B cell (primary cell): ENCODE results near the gene ZNF398. TPM values are rescaled to one million over a fixed set of nuclear protein-coding genes. Genes with fewer than 3 reads are reported as not detected.

Experiments used
- ATAC-seq: fragments of 200-7000 bp; cut with Tn5 transposase; one replicate; pipeline ENCODE4 v1.10.0; 2021; ENCODE audit warnings: low read depth, mild to moderate bottlenecking, moderate number of reproducible peaks, moderate library complexity
- CTCF ChIA-PET: fragments of 350-600 bp; sonication (Branson Sonifier 250); formaldehyde crosslinking; loops from one replicate; lab custom pipeline; 2021; ENCODE audit warnings: antibody characterized with exemption, inconsistent platforms; lab: Charles Lee
- POLR2A ChIA-PET: fragments of 350-600 bp; sonication (Branson Sonifier 250); formaldehyde crosslinking; loops from one replicate; lab custom pipeline; 2021; ENCODE audit warnings: antibody characterized with exemption; lab: Charles Lee
- DNase-seq: peaks from one replicate; pipeline ENCODE4 v3.0.0; 2013
- H2AFZ ChIP-seq: 2 replicates; pipeline ENCODE4 v1.6.1; 2012; ENCODE audit warnings: mild to moderate bottlenecking, low read depth, low read length; ENCODE audit not compliant: insufficient read depth, poor library complexity, severe bottlenecking
- H3K27ac ChIP-seq, 2 donors: 1 replicate in 1 of 2; 2 replicates in 1 of 2; pipeline ENCODE4 v1.5.1; 2012 to 2013; ENCODE audit warnings: low read length in 2 of 2, mild to moderate bottlenecking in 2 of 2, moderate library complexity in 1 of 2
- H3K27me3 ChIP-seq, 4 experiments: fragments of 200-600 bp in 1 of 4; sonication (generic) in 1 of 4; replicated peaks in 1 of 4; 1 replicate in 2 of 4; 2 replicates in 2 of 4; pipeline versions ENCODE4 v1.6.1 to v1.7.0; 2013 to 2016; ENCODE audit warnings: low read length in 3 of 4, mild to moderate bottlenecking in 2 of 4, mixed read lengths in 1 of 4, moderate library complexity in 1 of 4; ENCODE audit not compliant: insufficient read depth in 4 of 4, control insufficient read depth in 3 of 4; ENCODE audit errors: control extremely low read depth in 1 of 4
- H3K36me3 ChIP-seq, 2 experiments: replicated peaks in 1 of 2; 1 replicate in 1 of 2; 2 replicates in 1 of 2; pipeline versions ENCODE4 v1.6.1 to v1.7.1; 2013; ENCODE audit warnings: low read length in 1 of 2; ENCODE audit not compliant: insufficient read depth in 2 of 2, control insufficient read depth in 1 of 2; ENCODE audit errors: control extremely low read depth in 1 of 2, extremely low read depth in 1 of 2
- H3K4me1 ChIP-seq, 2 donors: fragments of 200-600 bp in 1 of 2; sonication (generic) in 1 of 2; 1 replicate in 1 of 2; 2 replicates in 1 of 2; pipeline versions ENCODE4 v1.5.1 to v1.6.1; 2013 to 2017; ENCODE audit warnings: low read length in 2 of 2; ENCODE audit not compliant: control insufficient read depth in 2 of 2, insufficient read depth in 2 of 2
- H3K4me2 ChIP-seq: replicated peaks from 2 replicates; pipeline ENCODE3; 2012; ENCODE audit warnings: mild to moderate bottlenecking, low read depth, low read length; ENCODE audit not compliant: poor library complexity, severe bottlenecking
- H3K4me3 ChIP-seq, 5 experiments: fragments of 200-600 bp in 1 of 5; sonication (generic) in 1 of 5; 1 replicate in 3 of 5; 2 replicates in 2 of 5; pipeline versions ENCODE4 v1.5.1 to v1.7.0; 2011 to 2016; ENCODE audit warnings: low read length in 4 of 5, mild to moderate bottlenecking in 4 of 5, low read depth in 2 of 5, control low read depth in 1 of 5, moderate library complexity in 1 of 5; ENCODE audit not compliant: insufficient read depth in 1 of 5; ENCODE audit errors: control extremely low read depth in 1 of 5, extremely low read depth in 1 of 5
- H3K79me2 ChIP-seq: fragments of 200-600 bp; sonication (generic); one replicate; pipeline ENCODE4 v1.6.0; 2016; ENCODE audit warnings: low read length; ENCODE audit not compliant: control insufficient read depth, insufficient read depth
- H3K9ac ChIP-seq: fragments of 200-600 bp; sonication (generic); 2 replicates; pipeline ENCODE4 v1.6.1; 2017; ENCODE audit warnings: mild to moderate bottlenecking, low read length, moderate library complexity
- H3K9me3 ChIP-seq, 3 donors: one replicate each; pipeline versions ENCODE4 v1.6.1 to v1.7.1; 2013; ENCODE audit warnings: low read length in 2 of 3; ENCODE audit not compliant: control insufficient read depth in 2 of 3, insufficient read depth in 1 of 3; ENCODE audit errors: control extremely low read depth in 1 of 3
- H4K20me1 ChIP-seq: 2 replicates; pipeline ENCODE4 v1.6.0; 2012; ENCODE audit warnings: mild to moderate bottlenecking, low read length; ENCODE audit not compliant: insufficient read depth, control insufficient read depth, poor library complexity, severe bottlenecking
- H3K27ac Mint-ChIP-seq: one replicate; pipeline ENCODE4 v1.8.0; 2021; ENCODE audit warnings: mixed read lengths
- H3K27me3 Mint-ChIP-seq: one replicate; pipeline ENCODE4 v1.8.0; 2021; ENCODE audit warnings: mixed read lengths
- H3K4me1 Mint-ChIP-seq: one replicate; pipeline ENCODE4 v1.8.0; 2021; ENCODE audit warnings: mixed read lengths
- H3K4me3 Mint-ChIP-seq: one replicate; pipeline ENCODE4 v1.8.0; 2021; ENCODE audit warnings: mixed read lengths
- H3K9me3 Mint-ChIP-seq: one replicate; pipeline ENCODE4 v1.8.0; 2022; ENCODE audit warnings: mixed read lengths; ENCODE audit not compliant: insufficient read depth
- CTCF ChIP-seq: fragments of 200-600 bp; IDR thresholded peaks from one replicate; pipeline ENCODE4 v1.8.0; 2022; ENCODE audit warnings: antibody characterized with exemption, mild to moderate bottlenecking
- EZH2 ChIP-seq: IDR thresholded peaks from 2 replicates; pipeline ENCODE4 v1.6.1; 2012; ENCODE audit warnings: borderline replicate concordance, low read depth, mild to moderate bottlenecking, moderate library complexity, low read length; ENCODE audit not compliant: insufficient read depth, poor library complexity, severe bottlenecking
- WGBS: methylation state at CpG from one replicate; pipeline ENCODE4 v1.1.5; 2013; ENCODE audit warnings: missing lambda C conversion rate; ENCODE audit not compliant: insufficient coverage; 5-methylcytosine and 5-hydroxymethylcytosine counted together
- intact Hi-C: fragments of 100-400 bp; cut with micrococcal nuclease; formaldehyde crosslinking; loops from one replicate; pipeline ENCODE4 v1.10.0; 2022
- polyA plus RNA-seq: library from polyadenylated mRNA; depleted of rRNA; stranded (reverse); fragments of >200 nt; gene quantifications from 2 replicates; pipeline ENCODE4 v1.2.3, GENCODE V29; 2012
- total RNA-seq, 2 donors: library from RNA; stranded (reverse); fragments of 120-200 nt in 1 of 2; gene quantifications; 1 replicate in 1 of 2; 2 replicates in 1 of 2; pipeline versions ENCODE4 v1.2.3 to v1.2.4, GENCODE V29; 2013 to 2022

ZNF398 gene
- total and polyA plus RNA-seq, 2 donors (not counting 1 experiment from before 2014, with no cell fraction given) = 7.7 to 22.5 TPM

- TF ChIP-seq CTCF (no peak), EZH2 (no peak)
- Mint-ChIP-seq H3K27me3 (no peaks in the 10 kb centered on the region), H3K9me3 (no peaks in the 10 kb centered on the region), H3K4me3 (no peak overlapping the region), H3K4me1 (no peaks in the 10 kb centered on the region), H3K27ac (no peak overlapping the region)
- ATAC-seq (no peak), DNase-seq (no peak)
- no peaks in the 10 kb centered on the region for H3K9me3 ChIP-seq
- no peaks in the 10 kb centered on the region for H3K27me3 ChIP-seq
- H3K27ac ChIP-seq = no peak overlapping the region
- no peak overlapping the region for H2AFZ ChIP-seq
- H3K4me1 ChIP-seq = no peaks in the 10 kb centered on the region
- ChIA-PET CTCF (no interaction called here), POLR2A (no interaction called here)
- no CpG with 5 or more reads among the region's 1 CpG for WGBS
- H3K9ac ChIP-seq = no peak overlapping the region
- intact Hi-C loops = no loop called here
- H3K79me2 ChIP-seq = no peaks in the 10 kb centered on the region
- H4K20me1 ChIP-seq = no peaks in the 10 kb centered on the region
- H3K4me2 ChIP-seq = no peak overlapping the region
- H3K36me3 ChIP-seq = peaks cover 3 to 39% of the 10 kb centered on the region in 2 experiments
- no peak overlapping the region for H3K4me3 ChIP-seq
Observed at GRCh38 chr7:149172534-149172920, 25.3 kb downstream of the ZNF398 start.

DNA sequence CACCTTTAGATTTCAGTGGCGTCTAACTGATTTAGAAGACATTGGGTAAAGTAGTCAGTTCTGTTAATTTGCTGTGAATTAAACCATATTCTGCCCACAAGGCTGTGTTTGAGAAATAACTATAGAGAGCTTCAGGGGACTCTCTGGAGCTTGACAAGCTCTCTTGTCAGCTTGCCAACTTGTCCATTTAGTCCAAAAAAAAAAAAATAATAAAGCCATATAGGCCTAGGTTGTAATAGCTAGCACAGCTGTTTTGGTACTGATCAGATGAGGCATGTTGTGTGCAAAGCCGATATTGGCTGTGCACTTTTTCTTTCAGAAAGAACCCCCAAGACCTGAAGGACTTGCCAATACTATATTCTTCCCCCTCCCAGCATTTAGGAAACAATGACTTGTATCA, 27.9 kb downstream of the ZNF398 start:
- Histone ChIP-seq H3K79me2 (no peaks in the 10 kb centered on the region), H3K4me1 (no peaks in the 10 kb centered on the region), H3K27me3 (no peaks in the 10 kb centered on the region), H3K9me3 (no peaks in the 10 kb centered on the region), H4K20me1 (no peaks in the 10 kb centered on the region), H3K36me3 (peaks cover 0 to 51% of the 10 kb centered on the region in 2 experiments), H3K4me2 (no peak overlapping the region), H3K9ac (no peak overlapping the region), H3K4me3 (no peak overlapping the region), H2AFZ (no peak overlapping the region), H3K27ac (no peak overlapping the region)
- DNase-seq (no peak), ATAC-seq (no peak)
- TF ChIP-seq CTCF (no peak), EZH2 (no peak)
- Mint-ChIP-seq H3K27me3 (no peaks in the 10 kb centered on the region), H3K9me3 (no peaks in the 10 kb centered on the region), H3K27ac (no peak overlapping the region), H3K4me3 (no peak overlapping the region), H3K4me1 (no peaks in the 10 kb centered on the region)
- CTCF ChIA-PET = interaction anchor here (0.6 to 1.2 kb wide), 2 partner anchors 19 to 24 kb away, joined by 3 to 5 read pairs; no protein-coding TSS in a partner anchor
- intact Hi-C loops = no loop called here
- no CpG with 5 or more reads among the region's 2 CpGs for WGBS
- POLR2A ChIA-PET = no interaction called here
